Effector memory CD4-positive, alpha-beta T cell (primary cell): ENCODE measurements around the gene PLA2G2D.

Experiments
- DNase-seq, 3 donors: peaks; one replicate each; pipeline ENCODE4 v3.0.0-alpha.2; 2020
- H3K27ac ChIP-seq: 2 replicates; pipeline ENCODE4 v1.7.0; 2013; ENCODE audit warnings: mild to moderate bottlenecking, low read length, moderate library complexity; ENCODE audit not compliant: insufficient read depth, poor library complexity, severe bottlenecking
- H3K27me3 ChIP-seq: replicated peaks from 2 replicates; pipeline ENCODE4 v1.7.0; 2013; ENCODE audit warnings: mild to moderate bottlenecking, low read length; ENCODE audit not compliant: insufficient read depth, control insufficient read depth, poor library complexity, severe bottlenecking
- H3K36me3 ChIP-seq: 2 replicates; pipeline ENCODE4 v1.7.0; 2013; ENCODE audit warnings: mild to moderate bottlenecking, low read length, moderate library complexity; ENCODE audit not compliant: control insufficient read depth, insufficient read depth
- H3K4me1 ChIP-seq: 2 replicates; pipeline ENCODE4 v1.7.0; 2013; ENCODE audit warnings: low read length, mild to moderate bottlenecking; ENCODE audit not compliant: control insufficient read depth, insufficient read depth, poor library complexity, severe bottlenecking
- H3K4me3 ChIP-seq: 2 replicates; pipeline ENCODE4 v1.7.0; 2013; ENCODE audit warnings: low read length, low read depth, mild to moderate bottlenecking; ENCODE audit not compliant: insufficient read depth, poor library complexity, severe bottlenecking
- H3K9me3 ChIP-seq: 2 replicates; pipeline ENCODE4 v1.7.0; 2013; ENCODE audit warnings: mild to moderate bottlenecking, low read length, moderate library complexity; ENCODE audit not compliant: control insufficient read depth

Gene PLA2G2D

GRCh38 chr1:20102875-20103274 lies 16.5 kb downstream of the PLA2G2D start:
- no peak for DNase-seq
- Histone ChIP-seq H3K36me3 (no peaks in the 10 kb centered on the region), H3K9me3 (no peaks in the 10 kb centered on the region), H3K27me3 (no peaks in the 10 kb centered on the region), H3K27ac (no peak overlapping the region), H3K4me3 (no peak overlapping the region), H3K4me1 (no peaks in the 10 kb centered on the region)

GRCh38 chr1:20100632-20101355 lies 18.5 kb downstream of the PLA2G2D start:
- no peaks in the 10 kb centered on the region for H3K9me3 ChIP-seq
- no peaks in the 10 kb centered on the region for H3K36me3 ChIP-seq
- H3K4me1 ChIP-seq: no peaks in the 10 kb centered on the region
- no peak overlapping the region for H3K4me3 ChIP-seq
- no peaks in the 10 kb centered on the region for H3K27me3 ChIP-seq
- H3K27ac ChIP-seq: no peak overlapping the region
- peak in 1 of 3 donors; percentile 5 for DNase-seq

GRCh38 chr1:20099533-20099932 lies 19.8 kb downstream of the PLA2G2D start:
- no peaks in the 10 kb centered on the region for H3K4me1 ChIP-seq
- H3K27ac ChIP-seq: no peak overlapping the region
- no peak overlapping the region for H3K4me3 ChIP-seq
- no peaks in the 10 kb centered on the region for H3K9me3 ChIP-seq
- H3K27me3 ChIP-seq: no peaks in the 10 kb centered on the region
- no peak for DNase-seq
- no peaks in the 10 kb centered on the region for H3K36me3 ChIP-seq

- Histone ChIP-seq H3K9me3 (no peaks in the 10 kb centered on the region), H3K4me1 (no peaks in the 10 kb centered on the region), H3K4me3 (no peak overlapping the region), H3K36me3 (no peaks in the 10 kb centered on the region), H3K27me3 (no peaks in the 10 kb centered on the region), H3K27ac (no peak overlapping the region)
- no peak for DNase-seq
Measured at GRCh38 chr1:20096840-20097447, 22.4 kb downstream of the PLA2G2D start.

- H3K4me3 ChIP-seq: no peak overlapping the region
- H3K9me3 ChIP-seq: no peaks in the 10 kb centered on the region
Measured at GRCh38 chr1:20095564-20096434, 23.5 kb downstream of the PLA2G2D start.

GRCh38 chr1:20093940-20094391 lies 25.4 kb downstream of the PLA2G2D start:
- no peaks in the 10 kb centered on the region for H3K36me3 ChIP-seq
- DNase-seq: no peak
- no peaks in the 10 kb centered on the region for H3K4me1 ChIP-seq
- H3K27ac ChIP-seq: no peak overlapping the region
- H3K4me3 ChIP-seq: no peak overlapping the region
- H3K9me3 ChIP-seq: no peaks in the 10 kb centered on the region
- H3K27me3 ChIP-seq: no peaks in the 10 kb centered on the region

More at GRCh38 chr1:20095564-20096434, 23.5 kb downstream of the PLA2G2D start:
- Histone ChIP-seq H3K27ac (no peak overlapping the region), H3K36me3 (no peaks in the 10 kb centered on the region), H3K27me3 (no peaks in the 10 kb centered on the region), H3K4me1 (no peaks in the 10 kb centered on the region)
- DNase-seq: no peak

GRCh38 chr1:20093303-20093702 lies 26.0 kb downstream of the PLA2G2D start:
- Histone ChIP-seq H3K36me3 (no peaks in the 10 kb centered on the region), H3K9me3 (no peaks in the 10 kb centered on the region), H3K4me1 (no peaks in the 10 kb centered on the region), H3K27me3 (no peaks in the 10 kb centered on the region), H3K27ac (no peak overlapping the region), H3K4me3 (no peak overlapping the region)
- no peak for DNase-seq

GRCh38 chr1:20090641-20091040 lies 28.7 kb downstream of the PLA2G2D start:
- no peak overlapping the region for H3K27ac ChIP-seq
- no peak overlapping the region for H3K4me3 ChIP-seq
- no peaks in the 10 kb centered on the region for H3K27me3 ChIP-seq
- H3K36me3 ChIP-seq: no peaks in the 10 kb centered on the region
- no peaks in the 10 kb centered on the region for H3K4me1 ChIP-seq
- no peak for DNase-seq
- no peaks in the 10 kb centered on the region for H3K9me3 ChIP-seq

- Histone ChIP-seq H3K4me1 (no peaks in the 10 kb centered on the region), H3K36me3 (no peaks in the 10 kb centered on the region), H3K27me3 (no peaks in the 10 kb centered on the region), H3K27ac (no peak overlapping the region), H3K4me3 (no peak overlapping the region), H3K9me3 (no peaks in the 10 kb centered on the region)
- DNase-seq: no peak
Measured at GRCh38 chr1:20090119-20090518, 29.2 kb downstream of the PLA2G2D start.
